Neural cell (in vitro differentiated cells): ENCODE data around the gene RAB7B. TPM values are rescaled to one million over a fixed set of nuclear protein-coding genes. Genes with fewer than 3 reads are reported as not detected.

Experiments used
- H2AFZ ChIP-seq: fragments of 200-600, 300-800 bp; sonication (generic), shearing (Covaris generic); 2 replicates; pipeline ENCODE4 v1.6.0; 2014; ENCODE audit warnings: low read depth, mild to moderate bottlenecking, antibody characterized with exemption, low read length, moderate library complexity
- H3F3A ChIP-seq: fragments of 200-600 bp; shearing (Covaris generic); 2 replicates; pipeline ENCODE4 v1.6.1; 2016; ENCODE audit warnings: mild to moderate bottlenecking, moderate library complexity, mixed read lengths, antibody characterized with exemption, low read length; ENCODE audit not compliant: insufficient read depth, poor library complexity, severe bottlenecking
- H3K27ac ChIP-seq: fragments of 200-600, 300-800 bp; sonication (generic), shearing (Covaris generic); 2 replicates; pipeline ENCODE4 v1.5.1; 2014; ENCODE audit warnings: mild to moderate bottlenecking, low read length, moderate library complexity
- H3K27me3 ChIP-seq: fragments of 300-800, 200-600 bp; sonication (generic), shearing (Covaris generic); 2 replicates; pipeline ENCODE4 v1.6.0; 2014; ENCODE audit warnings: mild to moderate bottlenecking, low read depth, low read length, moderate library complexity; ENCODE audit not compliant: insufficient read depth
- H3K36me3 ChIP-seq: fragments of 300-800, 200-600 bp; sonication (generic), shearing (Covaris generic); 2 replicates; pipeline ENCODE4 v1.5.1; 2014; ENCODE audit warnings: mild to moderate bottlenecking, antibody characterized with exemption, low read length, moderate library complexity; ENCODE audit not compliant: insufficient read depth
- H3K4me2 ChIP-seq: fragments of 300-800, 200-600 bp; sonication (generic), shearing (Covaris generic); 2 replicates; pipeline ENCODE4 v1.6.0; 2014; ENCODE audit warnings: mild to moderate bottlenecking, low read length
- H3K4me3 ChIP-seq: fragments of 300-800, 200-600 bp; sonication (generic), shearing (Covaris generic); 2 replicates; pipeline ENCODE4 v1.5.1; 2014; ENCODE audit warnings: mild to moderate bottlenecking, low read length, moderate library complexity
- H3K79me2 ChIP-seq: fragments of 200-600 bp; shearing (Covaris generic); replicated peaks from 2 replicates; pipeline ENCODE4 v1.6.0; 2014; ENCODE audit warnings: mild to moderate bottlenecking, low read length, moderate library complexity; ENCODE audit not compliant: insufficient read depth
- H3K9ac ChIP-seq: fragments of 300-800, 200-600 bp; sonication (generic), shearing (Covaris generic); 2 replicates; pipeline ENCODE4 v1.6.1; 2016; ENCODE audit warnings: mild to moderate bottlenecking, low read length, mixed read lengths
- H3K9me2 ChIP-seq: fragments of 200-600 bp; shearing (Covaris generic); 2 replicates; pipeline ENCODE4 v1.6.1; 2016; ENCODE audit warnings: mild to moderate bottlenecking, low read length, mixed read lengths; ENCODE audit not compliant: insufficient read depth
- H3K9me3 ChIP-seq: fragments of 200-600, 300-800 bp; sonication (generic), shearing (Covaris generic); 2 replicates; pipeline ENCODE4 v1.6.1; 2016; ENCODE audit warnings: mild to moderate bottlenecking, mixed run types, low read length, moderate library complexity, mixed read lengths
- H4K20me1 ChIP-seq: fragments of 200-600 bp; shearing (Covaris generic); 2 replicates; pipeline ENCODE4 v1.6.1; 2016; ENCODE audit warnings: mild to moderate bottlenecking, mixed run types; ENCODE audit not compliant: insufficient read depth
- EP300 ChIP-seq: fragments of 450-650 bp; conservative IDR thresholded peaks from 2 replicates; pipeline ENCODE4 v1.6.1; 2014; ENCODE audit warnings: antibody characterized with exemption, mild to moderate bottlenecking, moderate library complexity; ENCODE audit not compliant: poor library complexity, severe bottlenecking
- EZH2 ChIP-seq: fragments of 200-600, 300-800 bp; shearing (Covaris generic), sonication (generic); IDR thresholded peaks from 2 replicates; pipeline ENCODE4 v1.6.1; 2014; ENCODE audit warnings: antibody characterized with exemption, low read length, borderline replicate concordance, mild to moderate bottlenecking; ENCODE audit not compliant: insufficient read depth, poor library complexity, severe bottlenecking
- MXI1 ChIP-seq: fragments of 450-650 bp; conservative IDR thresholded peaks from 2 replicates; pipeline ENCODE4 v1.6.1; 2014; ENCODE audit warnings: antibody characterized with exemption, mild to moderate bottlenecking; ENCODE audit not compliant: poor library complexity, severe bottlenecking
- POLR2AphosphoS5 ChIP-seq: IDR thresholded peaks from 2 replicates; pipeline ENCODE4 v1.6.1; 2012
- RAD21 ChIP-seq: fragments of 450-650 bp; conservative IDR thresholded peaks from 2 replicates; pipeline ENCODE4 v1.6.1; 2014; ENCODE audit warnings: antibody characterized with exemption, mild to moderate bottlenecking, moderate library complexity
- SMC3 ChIP-seq: fragments of 450-650 bp; conservative IDR thresholded peaks from 2 replicates; pipeline ENCODE4 v1.6.1; 2014; ENCODE audit warnings: antibody characterized with exemption, mild to moderate bottlenecking, moderate library complexity; ENCODE audit not compliant: poor library complexity
- TAF1 ChIP-seq: IDR thresholded peaks from 2 replicates; pipeline ENCODE4 v1.6.1; 2012; ENCODE audit warnings: low read depth
- polyA plus RNA-seq: library from polyadenylated mRNA; depleted of rRNA; stranded (reverse); fragments of >200 nt; gene quantifications from 2 replicates; pipeline ENCODE4 v1.2.3, GENCODE V29; 2014
- TF ChIP-seq, protein P1 (sequence below): fragments of 450-650 bp; IDR thresholded peaks from 2 replicates; pipeline ENCODE4 v1.5.1; 2014; ENCODE audit warnings: antibody characterized with exemption, mild to moderate bottlenecking, moderate library complexity; ENCODE audit not compliant: poor library complexity, severe bottlenecking
- TF ChIP-seq, protein P2 (sequence below): IDR thresholded peaks from 2 replicates; pipeline ENCODE4 v1.6.1; 2012; ENCODE audit warnings: borderline replicate concordance

The RAB7B gene
- polyA plus RNA-seq, 1 donor from 2014 or later: not detected

DNA sequence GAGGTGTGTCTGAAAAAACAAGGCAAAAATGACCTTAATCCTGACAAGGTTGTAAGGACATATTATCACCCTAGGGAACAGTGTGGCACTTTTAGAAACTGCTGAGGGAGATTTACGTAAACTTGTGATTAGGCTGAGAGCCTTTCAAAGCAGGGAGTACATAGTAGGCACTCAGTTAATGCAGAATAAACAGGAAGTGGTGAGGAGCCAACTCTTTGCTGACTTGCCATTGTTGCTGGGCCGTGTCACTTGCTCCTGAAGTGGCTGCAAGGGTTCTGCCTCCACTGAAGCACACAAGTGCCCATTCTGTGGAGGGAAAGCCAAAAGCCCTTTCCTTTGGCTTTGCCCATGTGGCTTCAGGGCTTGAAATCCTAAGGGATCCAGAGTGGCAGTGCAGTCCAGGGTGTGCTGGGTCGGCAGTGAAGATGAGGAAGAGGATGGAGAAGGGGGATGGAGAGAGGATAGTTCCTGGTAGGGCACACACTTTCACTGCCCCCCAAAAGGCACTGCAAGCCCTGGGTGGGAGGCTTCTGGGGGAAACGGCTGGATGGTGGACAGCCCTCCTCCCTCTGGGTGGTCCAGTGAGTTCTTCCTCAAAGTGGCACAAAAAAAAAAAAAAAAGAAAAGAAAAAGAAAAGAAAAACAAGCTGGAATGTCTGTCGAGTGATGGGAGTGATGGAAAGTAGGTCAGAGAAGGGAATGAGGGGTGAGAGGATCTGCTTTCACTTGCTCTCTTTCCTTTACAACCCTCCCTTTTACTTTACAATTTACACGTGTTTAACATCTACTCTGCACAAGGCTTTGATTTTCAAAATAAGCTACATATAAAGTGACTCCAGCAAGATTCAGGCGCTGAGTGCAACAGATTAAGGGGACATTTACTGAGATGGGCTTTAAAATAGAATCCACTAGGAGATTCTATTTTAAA lies 36.1 kb upstream of the RAB7B start:
- Histone ChIP-seq H3K4me2 (no peak overlapping the region), H3K36me3 (no peaks in the 10 kb centered on the region), H3K27ac (no peak overlapping the region), H3K79me2 (no peaks in the 10 kb centered on the region), H4K20me1 (no peaks in the 10 kb centered on the region), H2AFZ (no peak overlapping the region), H3K4me3 (no peak overlapping the region), H3K9me3 (no peaks in the 10 kb centered on the region), H3K9me2 (no peaks in the 10 kb centered on the region), H3K27me3 (no peaks in the 10 kb centered on the region), H3F3A (no peaks in the 10 kb centered on the region), H3K9ac (no peak overlapping the region)
- TF ChIP-seq EZH2 (no peak), SMC3 (no peak), MXI1 (no peak), RAD21 (no peak)
- TF ChIP-seq, protein P1, sequence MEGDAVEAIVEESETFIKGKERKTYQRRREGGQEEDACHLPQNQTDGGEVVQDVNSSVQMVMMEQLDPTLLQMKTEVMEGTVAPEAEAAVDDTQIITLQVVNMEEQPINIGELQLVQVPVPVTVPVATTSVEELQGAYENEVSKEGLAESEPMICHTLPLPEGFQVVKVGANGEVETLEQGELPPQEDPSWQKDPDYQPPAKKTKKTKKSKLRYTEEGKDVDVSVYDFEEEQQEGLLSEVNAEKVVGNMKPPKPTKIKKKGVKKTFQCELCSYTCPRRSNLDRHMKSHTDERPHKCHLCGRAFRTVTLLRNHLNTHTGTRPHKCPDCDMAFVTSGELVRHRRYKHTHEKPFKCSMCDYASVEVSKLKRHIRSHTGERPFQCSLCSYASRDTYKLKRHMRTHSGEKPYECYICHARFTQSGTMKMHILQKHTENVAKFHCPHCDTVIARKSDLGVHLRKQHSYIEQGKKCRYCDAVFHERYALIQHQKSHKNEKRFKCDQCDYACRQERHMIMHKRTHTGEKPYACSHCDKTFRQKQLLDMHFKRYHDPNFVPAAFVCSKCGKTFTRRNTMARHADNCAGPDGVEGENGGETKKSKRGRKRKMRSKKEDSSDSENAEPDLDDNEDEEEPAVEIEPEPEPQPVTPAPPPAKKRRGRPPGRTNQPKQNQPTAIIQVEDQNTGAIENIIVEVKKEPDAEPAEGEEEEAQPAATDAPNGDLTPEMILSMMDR: no peak
- TF ChIP-seq, protein P2, sequence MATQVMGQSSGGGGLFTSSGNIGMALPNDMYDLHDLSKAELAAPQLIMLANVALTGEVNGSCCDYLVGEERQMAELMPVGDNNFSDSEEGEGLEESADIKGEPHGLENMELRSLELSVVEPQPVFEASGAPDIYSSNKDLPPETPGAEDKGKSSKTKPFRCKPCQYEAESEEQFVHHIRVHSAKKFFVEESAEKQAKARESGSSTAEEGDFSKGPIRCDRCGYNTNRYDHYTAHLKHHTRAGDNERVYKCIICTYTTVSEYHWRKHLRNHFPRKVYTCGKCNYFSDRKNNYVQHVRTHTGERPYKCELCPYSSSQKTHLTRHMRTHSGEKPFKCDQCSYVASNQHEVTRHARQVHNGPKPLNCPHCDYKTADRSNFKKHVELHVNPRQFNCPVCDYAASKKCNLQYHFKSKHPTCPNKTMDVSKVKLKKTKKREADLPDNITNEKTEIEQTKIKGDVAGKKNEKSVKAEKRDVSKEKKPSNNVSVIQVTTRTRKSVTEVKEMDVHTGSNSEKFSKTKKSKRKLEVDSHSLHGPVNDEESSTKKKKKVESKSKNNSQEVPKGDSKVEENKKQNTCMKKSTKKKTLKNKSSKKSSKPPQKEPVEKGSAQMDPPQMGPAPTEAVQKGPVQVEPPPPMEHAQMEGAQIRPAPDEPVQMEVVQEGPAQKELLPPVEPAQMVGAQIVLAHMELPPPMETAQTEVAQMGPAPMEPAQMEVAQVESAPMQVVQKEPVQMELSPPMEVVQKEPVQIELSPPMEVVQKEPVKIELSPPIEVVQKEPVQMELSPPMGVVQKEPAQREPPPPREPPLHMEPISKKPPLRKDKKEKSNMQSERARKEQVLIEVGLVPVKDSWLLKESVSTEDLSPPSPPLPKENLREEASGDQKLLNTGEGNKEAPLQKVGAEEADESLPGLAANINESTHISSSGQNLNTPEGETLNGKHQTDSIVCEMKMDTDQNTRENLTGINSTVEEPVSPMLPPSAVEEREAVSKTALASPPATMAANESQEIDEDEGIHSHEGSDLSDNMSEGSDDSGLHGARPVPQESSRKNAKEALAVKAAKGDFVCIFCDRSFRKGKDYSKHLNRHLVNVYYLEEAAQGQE: no peak

DNA sequence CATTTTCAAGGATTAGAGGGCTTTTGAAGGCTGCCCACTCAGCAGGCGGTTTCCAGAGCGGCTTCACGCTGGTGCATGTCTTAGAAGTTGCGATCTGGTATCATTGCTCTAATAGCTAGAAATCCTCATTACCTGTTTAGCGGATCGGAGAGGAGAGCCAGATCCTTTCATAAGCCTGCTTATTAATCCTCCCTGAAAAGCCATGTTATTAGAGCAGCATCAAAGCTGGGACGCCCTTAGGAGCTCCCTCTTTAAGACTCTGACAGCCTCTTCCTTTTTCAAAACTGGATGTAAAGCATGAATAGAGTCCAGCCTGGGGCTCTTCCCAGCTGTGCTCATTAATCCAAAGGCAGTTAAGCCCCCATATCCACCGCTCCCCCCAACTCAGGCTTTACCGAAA lies 34.4 kb upstream of the RAB7B start:
- H3K9me2 ChIP-seq: no peaks in the 10 kb centered on the region
- H3K4me3 ChIP-seq: peak overlapping the region; percentile 47
- H3K27ac ChIP-seq: no peak overlapping the region
- no peaks in the 10 kb centered on the region for H3K79me2 ChIP-seq
- H2AFZ ChIP-seq: no peak overlapping the region
- no peak overlapping the region for H3K4me2 ChIP-seq
- H3F3A ChIP-seq: no peaks in the 10 kb centered on the region
- TF ChIP-seq MXI1 (no peak), EZH2 (no peak), SMC3 (no peak), POLR2AphosphoS5 (peak; percentile 24), RAD21 (no peak), TAF1 (no peak), EP300 (no peak)
- TF ChIP-seq, protein P2: no peak
- H4K20me1 ChIP-seq: no peaks in the 10 kb centered on the region
- no peaks in the 10 kb centered on the region for H3K9me3 ChIP-seq
- no peaks in the 10 kb centered on the region for H3K36me3 ChIP-seq
- H3K27me3 ChIP-seq: no peaks in the 10 kb centered on the region
- no peak overlapping the region for H3K9ac ChIP-seq
